Keratinocyte (primary cell): ENCODE data around the gene CWC27. TPM values are rescaled to one million over a fixed set of nuclear protein-coding genes. Genes with fewer than 3 reads are reported as not detected.

Source experiments
- DNase-seq: peaks from one replicate; pipeline ENCODE4 v3.0.0-alpha.2; 2011; ENCODE audit warnings: low read depth, missing footprints, low spot score
- FAIRE-seq: peaks from 2 replicates; lab custom pipeline; 2011; peaks lifted over from hg19 to GRCh38; lab: Jason Lieb, UNC
- H2AFZ ChIP-seq: 2 replicates; pipeline ENCODE4 v1.6.0; 2012; ENCODE audit warnings: low read length, control low read depth, inconsistent platforms; ENCODE audit not compliant: control insufficient read depth
- H3K27ac ChIP-seq: 2 replicates; pipeline ENCODE4 v1.5.1; 2011; ENCODE audit warnings: low read length; ENCODE audit not compliant: control insufficient read depth, insufficient read depth
- H3K27me3 ChIP-seq: 3 replicates; pipeline ENCODE4 v1.6.0; 2011; ENCODE audit warnings: low read length; ENCODE audit not compliant: control insufficient read depth, insufficient read depth; ENCODE audit errors: extremely low read depth
- H3K36me3 ChIP-seq, 2 experiments: 2 replicates in 1 of 2; 3 replicates in 1 of 2; pipeline ENCODE4 v1.5.1; 2011; ENCODE audit warnings: low read length in 2 of 2, mild to moderate bottlenecking in 1 of 2; ENCODE audit not compliant: control insufficient read depth in 2 of 2, insufficient read depth in 2 of 2; ENCODE audit errors: extremely low read depth in 1 of 2
- H3K4me1 ChIP-seq: 3 replicates; pipeline ENCODE4 v1.5.1; 2011; ENCODE audit warnings: low read length; ENCODE audit not compliant: control insufficient read depth, insufficient read depth; ENCODE audit errors: extremely low read depth
- H3K4me2 ChIP-seq: 3 replicates; pipeline ENCODE4 v1.6.0; 2011; ENCODE audit warnings: low read depth, low read length; ENCODE audit not compliant: control insufficient read depth, insufficient read depth; ENCODE audit errors: extremely low read depth
- H3K4me3 ChIP-seq, 3 experiments: fragments of 200-600 bp in 1 of 3; sonication (generic) in 1 of 3; 2 replicates in 2 of 3; 3 replicates in 1 of 3; pipeline ENCODE4 v1.5.1; 2011 to 2016; ENCODE audit warnings: low read length in 3 of 3, mild to moderate bottlenecking in 3 of 3, control low read depth in 2 of 3, inconsistent platforms in 1 of 3, low read depth in 1 of 3, mixed read lengths in 1 of 3, mixed run types in 1 of 3, moderate library complexity in 1 of 3; ENCODE audit not compliant: control insufficient read depth in 2 of 3, insufficient read depth in 2 of 3; ENCODE audit errors: extremely low read depth in 1 of 3
- H3K79me2 ChIP-seq: 2 replicates; pipeline ENCODE4 v1.6.0; 2012; ENCODE audit warnings: low read length; ENCODE audit not compliant: control insufficient read depth, insufficient read depth
- H3K9ac ChIP-seq: 3 replicates; pipeline ENCODE4 v1.6.0; 2011; ENCODE audit warnings: low read length; ENCODE audit not compliant: control insufficient read depth, insufficient read depth; ENCODE audit errors: extremely low read depth
- H3K9me1 ChIP-seq: 3 replicates; pipeline ENCODE4 v1.6.0; 2011; ENCODE audit warnings: low read length; ENCODE audit not compliant: control insufficient read depth, insufficient read depth; ENCODE audit errors: extremely low read depth
- H3K9me3 ChIP-seq: 2 replicates; pipeline ENCODE4 v1.5.1; 2012; ENCODE audit warnings: low read depth, low read length; ENCODE audit not compliant: control insufficient read depth
- H4K20me1 ChIP-seq: 3 replicates; pipeline ENCODE4 v1.6.0; 2011; ENCODE audit warnings: low read length; ENCODE audit not compliant: control insufficient read depth, insufficient read depth; ENCODE audit errors: extremely low read depth
- EZH2 ChIP-seq: IDR thresholded peaks from one replicate; pipeline ENCODE4 v1.6.1; 2012; ENCODE audit warnings: inconsistent platforms, mild to moderate bottlenecking, low read length, moderate library complexity
- dilution Hi-C: fragments of 300-500 bp; cut with MboI; formaldehyde crosslinking; loops from one replicate; pipeline ENCODE4 v1.7.0; 2020; ENCODE audit warnings: low sequenced_read_pairs; ENCODE audit not compliant: extremely low pct_ligation_motif_present
- polyA plus RNA-seq, 5 experiments: library from polyadenylated mRNA; depleted of rRNA in 3 of 5; stranded (reverse) in 3 of 5; stranded (forward) in 1 of 5; unstranded in 1 of 5; fragments of >200 nt; gene quantifications; 1 replicate in 1 of 5; 2 replicates in 3 of 5; 3 replicates in 1 of 5; pipeline versions ENCODE4 v1.2.1 to v1.2.3, GENCODE V29; 2011 to 2012; ENCODE audit warnings: missing spikeins in 2 of 5, low read depth in 1 of 5, low replicate concordance in 1 of 5
- TF ChIP-seq, protein P1 (sequence below), 3 experiments: IDR thresholded peaks in 1 of 3; conservative IDR thresholded peaks in 1 of 3; optimal IDR thresholded peaks in 1 of 3; 2 replicates in 2 of 3; 3 replicates in 1 of 3; pipeline versions ENCODE3 to v1.5.1; 2011; ENCODE audit warnings: low read length in 3 of 3, mild to moderate bottlenecking in 3 of 3, moderate library complexity in 2 of 3, control low read depth in 1 of 3, inconsistent platforms in 1 of 3; ENCODE audit not compliant: insufficient read depth in 2 of 3; ENCODE audit errors: extremely low read depth in 1 of 3

CWC27 gene
- polyA plus RNA-seq, 1 donor (not counting 4 experiments of a cell fraction or from before 2014, with no cell fraction given) = 31.8 TPM

DNA sequence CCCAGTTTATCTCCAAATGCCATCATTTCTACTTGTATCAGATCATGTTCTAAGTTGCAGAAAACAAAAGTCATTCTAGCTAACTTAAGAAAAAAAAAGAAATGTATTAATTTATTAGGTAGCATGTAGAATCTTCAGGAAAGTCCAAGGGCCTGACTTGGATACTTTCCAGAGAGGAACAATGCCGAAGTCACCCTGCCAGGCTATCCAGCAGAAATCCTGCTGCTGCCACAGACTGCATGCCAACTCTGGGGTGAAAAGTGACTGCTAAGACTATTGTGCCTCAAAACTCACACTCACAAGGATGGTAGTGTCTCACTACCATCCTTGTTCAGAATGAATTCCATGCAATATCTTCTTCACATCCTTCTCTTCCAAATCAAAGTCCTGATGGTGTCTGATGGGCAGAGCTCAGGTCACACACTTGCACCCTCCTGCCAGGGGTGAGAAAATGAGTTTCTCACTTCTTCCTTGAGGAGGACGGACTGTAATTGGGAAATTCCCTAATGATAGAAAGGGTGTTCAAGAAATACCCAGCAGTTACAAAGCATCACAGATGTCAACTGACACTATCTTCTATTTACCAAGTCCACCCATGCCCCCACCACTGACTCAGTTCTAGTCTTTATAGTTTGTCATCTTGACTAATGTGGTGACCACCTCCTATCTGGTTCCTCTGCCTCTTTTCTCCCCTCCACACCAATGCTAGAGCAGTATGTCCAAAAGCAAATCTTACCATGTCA, 279.4 kb downstream of the CWC27 start:
- DNase-seq (no peak), FAIRE-seq (no peak)
- H3K9me3 ChIP-seq = no peaks in the 10 kb centered on the region
- H3K79me2 ChIP-seq = no peaks in the 10 kb centered on the region
- no peaks in the 10 kb centered on the region for H4K20me1 ChIP-seq
- no peaks in the 10 kb centered on the region for H3K4me1 ChIP-seq
- dilution Hi-C loops = no loop called here
- no peaks in the 10 kb centered on the region for H3K9me1 ChIP-seq
- H3K27me3 ChIP-seq = no peaks in the 10 kb centered on the region
- no peak overlapping the region for H3K9ac ChIP-seq
- TF ChIP-seq EZH2 = no peak
- TF ChIP-seq, protein P1, sequence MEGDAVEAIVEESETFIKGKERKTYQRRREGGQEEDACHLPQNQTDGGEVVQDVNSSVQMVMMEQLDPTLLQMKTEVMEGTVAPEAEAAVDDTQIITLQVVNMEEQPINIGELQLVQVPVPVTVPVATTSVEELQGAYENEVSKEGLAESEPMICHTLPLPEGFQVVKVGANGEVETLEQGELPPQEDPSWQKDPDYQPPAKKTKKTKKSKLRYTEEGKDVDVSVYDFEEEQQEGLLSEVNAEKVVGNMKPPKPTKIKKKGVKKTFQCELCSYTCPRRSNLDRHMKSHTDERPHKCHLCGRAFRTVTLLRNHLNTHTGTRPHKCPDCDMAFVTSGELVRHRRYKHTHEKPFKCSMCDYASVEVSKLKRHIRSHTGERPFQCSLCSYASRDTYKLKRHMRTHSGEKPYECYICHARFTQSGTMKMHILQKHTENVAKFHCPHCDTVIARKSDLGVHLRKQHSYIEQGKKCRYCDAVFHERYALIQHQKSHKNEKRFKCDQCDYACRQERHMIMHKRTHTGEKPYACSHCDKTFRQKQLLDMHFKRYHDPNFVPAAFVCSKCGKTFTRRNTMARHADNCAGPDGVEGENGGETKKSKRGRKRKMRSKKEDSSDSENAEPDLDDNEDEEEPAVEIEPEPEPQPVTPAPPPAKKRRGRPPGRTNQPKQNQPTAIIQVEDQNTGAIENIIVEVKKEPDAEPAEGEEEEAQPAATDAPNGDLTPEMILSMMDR (optimal IDR thresholded peaks at IDR 0.05 in 1 of 3, IDR thresholded peaks at IDR 0.05 in 1 of 3, conservative IDR thresholded peaks at IDR 0.05 in 1 of 3; ENCODE audit: extremely low read depth in 1 of 3, insufficient read depth in 2 of 3, low read length in 3 of 3) = no peak
- no peaks in the 10 kb centered on the region for H3K36me3 ChIP-seq
- no peak overlapping the region for H3K4me2 ChIP-seq
- H2AFZ ChIP-seq = no peak overlapping the region
- no peak overlapping the region for H3K27ac ChIP-seq
- H3K4me3 ChIP-seq = no peak overlapping the region

DNA sequence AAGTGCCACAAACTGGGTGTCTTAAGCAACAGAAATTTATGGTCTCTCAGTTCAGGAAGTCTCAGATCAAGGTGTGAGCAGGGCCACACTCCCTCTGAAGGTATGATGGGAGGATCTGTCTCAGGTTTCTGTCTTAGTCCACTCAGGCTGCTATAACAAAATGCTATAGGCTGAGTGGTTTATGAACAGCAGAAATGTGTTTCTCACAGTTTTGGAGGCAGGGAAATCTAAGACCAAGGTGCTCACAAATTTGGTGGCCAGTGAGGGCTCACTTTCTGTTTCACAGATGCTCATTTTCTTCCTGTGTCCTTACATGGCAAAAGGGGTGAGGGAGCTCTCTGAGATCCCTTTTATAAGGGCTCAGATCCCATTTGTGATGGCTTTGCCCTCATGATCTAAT, 281.4 kb downstream of the CWC27 start:
- Histone ChIP-seq H3K4me2 (no peak overlapping the region), H3K27ac (no peak overlapping the region), H2AFZ (no peak overlapping the region), H3K9ac (no peak overlapping the region), H3K4me3 (no peak overlapping the region), H3K79me2 (no peaks in the 10 kb centered on the region), H4K20me1 (no peaks in the 10 kb centered on the region), H3K36me3 (no peaks in the 10 kb centered on the region), H3K9me3 (no peaks in the 10 kb centered on the region), H3K9me1 (no peaks in the 10 kb centered on the region), H3K27me3 (no peaks in the 10 kb centered on the region), H3K4me1 (no peaks in the 10 kb centered on the region)
- DNase-seq = no peak
- TF ChIP-seq, protein P1 (optimal IDR thresholded peaks at IDR 0.05 in 1 of 3, IDR thresholded peaks at IDR 0.05 in 1 of 3, conservative IDR thresholded peaks at IDR 0.05 in 1 of 3; ENCODE audit: extremely low read depth in 1 of 3, insufficient read depth in 2 of 3, low read length in 3 of 3) = no peak
- no peak for TF ChIP-seq EZH2
- FAIRE-seq = no peak
- dilution Hi-C loops = no loop called here
